H54 (cell line): ENCODE results near the gene DTNBP1.
A peak's percentile ranks its signal among the peaks of the same experiment; 100 is the strongest.

Experiments
- DNase-seq: peaks from one replicate; pipeline ENCODE4 v3.0.0; 2011; ENCODE audit warnings: low spot score, mixed read lengths; ENCODE audit not compliant: insufficient read length
- FAIRE-seq: peaks from 3 replicates; lab custom pipeline; 2011; peaks lifted over from hg19 to GRCh38; lab: Jason Lieb, UNC
- POLR2A ChIP-seq: IDR thresholded peaks from 2 replicates; pipeline ENCODE4 v1.6.1; 2011; ENCODE audit warnings: low read depth, mild to moderate bottlenecking, low read length

DTNBP1 gene

GRCh38 chr6:15498640-15499039 lies 164.2 kb downstream of the DTNBP1 start:
- FAIRE-seq (no peak), DNase-seq (no peak)
- TF ChIP-seq POLR2A = no peak

GRCh38 chr6:15496345-15497131 lies 166.3 kb downstream of the DTNBP1 start:
- no peak for TF ChIP-seq POLR2A
- FAIRE-seq (no peak), DNase-seq (no peak)

GRCh38 chr6:15495375-15495901 lies 167.4 kb downstream of the DTNBP1 start:
- FAIRE-seq = no peak
- TF ChIP-seq POLR2A = no peak
- DNase-seq = no peak

- TF ChIP-seq POLR2A = no peak
- FAIRE-seq (no peak), DNase-seq (no peak)
These were observed 169.2 kb downstream of the DTNBP1 start for GRCh38 chr6:15493437-15494168.

- DNase-seq (no peak), FAIRE-seq (no peak)
- TF ChIP-seq POLR2A = no peak
These were observed 170.9 kb downstream of the DTNBP1 start for GRCh38 chr6:15491986-15492269.

- peak; percentile 61 for DNase-seq
- no peak for FAIRE-seq
- TF ChIP-seq POLR2A = no peak
These were observed 171.4 kb downstream of the DTNBP1 start for GRCh38 chr6:15491255-15491985.

- no peak for DNase-seq
- FAIRE-seq = no peak
- TF ChIP-seq POLR2A = no peak
These were observed 172.4 kb downstream of the DTNBP1 start for GRCh38 chr6:15490242-15491100.

- TF ChIP-seq POLR2A = no peak
- no peak for FAIRE-seq
- DNase-seq = no peak
These were observed 173.4 kb downstream of the DTNBP1 start for GRCh38 chr6:15489261-15489962.

GRCh38 chr6:15487262-15487661 lies 175.6 kb downstream of the DTNBP1 start:
- no peak for DNase-seq
- FAIRE-seq = no peak

GRCh38 chr6:15485936-15486335 lies 176.9 kb downstream of the DTNBP1 start:
- FAIRE-seq = no peak
- no peak for DNase-seq
- TF ChIP-seq POLR2A = no peak

More at GRCh38 chr6:15487262-15487661, 175.6 kb downstream of the DTNBP1 start:
- TF ChIP-seq POLR2A = no peak

- no peak for TF ChIP-seq POLR2A
- FAIRE-seq (no peak), DNase-seq (no peak)
These were observed 178.0 kb downstream of the DTNBP1 start for GRCh38 chr6:15484821-15485220.

GRCh38 chr6:15484140-15484539 lies 178.7 kb downstream of the DTNBP1 start:
- DNase-seq (no peak), FAIRE-seq (no peak)
- TF ChIP-seq POLR2A = no peak

GRCh38 chr6:15483060-15483459 lies 179.8 kb downstream of the DTNBP1 start:
- FAIRE-seq = no peak
- TF ChIP-seq POLR2A = no peak
- no peak for DNase-seq
